Neutrophil (primary cell): ENCODE measurements around the gene CHCHD6.

Source experiments
- H3K27ac ChIP-seq: fragments of 200-600 bp; sonication (generic); 2 replicates; pipeline ENCODE4 v1.5.1; 2016; ENCODE audit warnings: mild to moderate bottlenecking, moderate library complexity
- H3K27me3 ChIP-seq: fragments of 200-600 bp; sonication (generic); 2 replicates; pipeline ENCODE4 v1.6.0; 2016; ENCODE audit warnings: mild to moderate bottlenecking
- H3K36me3 ChIP-seq: fragments of 200-600 bp; sonication (generic); 2 replicates; pipeline ENCODE4 v1.5.1; 2017
- H3K4me1 ChIP-seq, 2 experiments: fragments of 200-600 bp in 1 of 2; sonication (generic) in 1 of 2; 1 replicate in 1 of 2; 2 replicates in 1 of 2; pipeline versions ENCODE4 v1.5.1 to v1.6.1; 2013 to 2016; ENCODE audit warnings: low read depth in 1 of 2, low read length in 1 of 2, mild to moderate bottlenecking in 1 of 2, moderate library complexity in 1 of 2; ENCODE audit not compliant: control insufficient read depth in 1 of 2, insufficient read depth in 1 of 2
- H3K4me3 ChIP-seq, 2 experiments: fragments of 200-600 bp in 1 of 2; sonication (generic) in 1 of 2; 1 replicate in 1 of 2; 2 replicates in 1 of 2; pipeline ENCODE4 v1.5.1; 2013 to 2016; ENCODE audit warnings: low read depth in 1 of 2, low read length in 1 of 2, mild to moderate bottlenecking in 1 of 2, moderate library complexity in 1 of 2
- H3K9me3 ChIP-seq: fragments of 200-600 bp; sonication (generic); 2 replicates; pipeline ENCODE4 v1.5.1; 2016
- CTCF ChIP-seq: fragments of 200-600 bp; sonication (generic); IDR thresholded peaks from 2 replicates; pipeline ENCODE4 v1.5.1; 2016; ENCODE audit warnings: antibody characterized with exemption

Gene CHCHD6

GRCh38 chr3:127004641-127005397, 300.8 kb downstream of the CHCHD6 start:
- TF ChIP-seq CTCF = no peak
- Histone ChIP-seq H3K27me3 (no peaks in the 10 kb centered on the region), H3K9me3 (no peaks in the 10 kb centered on the region), H3K4me1 (no peaks in the 10 kb centered on the region), H3K36me3 (no peaks in the 10 kb centered on the region), H3K27ac (no peak overlapping the region), H3K4me3 (no peak overlapping the region)

DNA sequence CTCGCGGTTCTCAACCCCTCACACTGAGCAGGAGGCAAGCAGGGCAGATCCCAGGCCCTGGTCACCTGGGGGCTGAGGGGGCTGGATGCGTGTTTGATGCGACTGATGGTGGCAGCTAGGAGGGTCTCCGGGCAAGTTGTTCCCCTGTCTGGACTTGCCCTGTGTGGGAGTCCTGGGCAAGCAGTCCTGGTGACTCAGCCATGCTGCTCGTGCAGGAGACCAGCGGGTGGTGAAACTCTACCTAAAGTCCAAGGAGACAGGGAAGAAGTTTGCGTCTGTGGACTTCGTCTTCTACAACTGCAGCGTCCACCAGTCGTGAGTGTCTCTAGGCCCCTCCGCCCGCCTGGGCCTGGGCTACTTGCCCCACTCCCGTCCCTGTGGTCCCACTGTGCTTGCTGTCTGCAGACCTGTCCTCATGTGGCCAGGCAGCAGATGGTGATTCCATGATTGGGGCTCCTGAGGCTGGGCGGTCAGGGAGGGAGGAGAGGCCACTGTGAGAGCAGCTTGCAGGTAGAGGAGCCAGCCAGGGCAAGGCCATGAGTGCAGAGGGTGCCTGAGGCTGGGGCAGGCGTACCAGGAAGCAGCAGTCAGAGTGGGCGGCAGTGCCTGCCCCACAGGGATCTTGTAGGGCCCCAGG, 301.9 kb downstream of the CHCHD6 start:
- no peak for TF ChIP-seq CTCF
- H3K9me3 ChIP-seq = no peaks in the 10 kb centered on the region
- H3K4me3 ChIP-seq = no peak overlapping the region
- no peaks in the 10 kb centered on the region for H3K4me1 ChIP-seq
- H3K27ac ChIP-seq = no peak overlapping the region
- H3K27me3 ChIP-seq = no peaks in the 10 kb centered on the region
- H3K36me3 ChIP-seq = no peaks in the 10 kb centered on the region

DNA sequence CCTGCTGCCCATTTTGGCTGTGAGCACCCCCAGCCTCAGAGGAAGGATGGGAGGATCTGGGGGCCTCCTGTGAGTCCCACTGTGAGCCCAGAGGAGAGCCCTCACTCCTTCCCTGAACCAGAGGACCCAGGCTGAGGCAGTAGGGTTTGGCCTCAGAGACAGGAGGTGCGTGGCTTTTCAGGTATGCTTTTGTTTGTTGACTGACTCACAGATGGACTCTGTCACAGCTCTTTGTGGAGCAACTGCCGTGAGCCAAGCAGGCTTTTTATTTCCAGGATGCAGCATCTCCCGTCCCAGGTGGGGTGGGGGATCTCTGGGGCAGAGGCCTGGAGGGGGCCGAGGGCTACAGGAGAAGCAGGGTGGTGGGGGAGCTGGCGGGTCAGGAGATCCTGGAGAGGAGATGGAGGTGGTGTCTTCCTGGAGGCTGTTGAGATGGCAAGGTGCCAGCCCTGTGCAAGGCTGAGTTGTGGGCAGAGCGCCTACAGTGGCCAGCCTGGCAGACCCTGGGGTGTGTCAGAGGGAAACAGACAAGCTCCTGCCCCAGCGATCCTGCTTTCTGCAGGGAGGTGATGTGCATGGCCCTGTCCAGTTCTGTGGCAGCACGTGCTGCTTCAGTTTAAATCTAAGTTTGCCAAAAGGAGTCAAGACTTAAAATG, 302.9 kb downstream of the CHCHD6 start:
- no peak for TF ChIP-seq CTCF
- Histone ChIP-seq H3K4me3 (no peak overlapping the region), H3K9me3 (no peaks in the 10 kb centered on the region), H3K27ac (no peak overlapping the region), H3K4me1 (no peaks in the 10 kb centered on the region), H3K27me3 (no peaks in the 10 kb centered on the region), H3K36me3 (no peaks in the 10 kb centered on the region)

DNA sequence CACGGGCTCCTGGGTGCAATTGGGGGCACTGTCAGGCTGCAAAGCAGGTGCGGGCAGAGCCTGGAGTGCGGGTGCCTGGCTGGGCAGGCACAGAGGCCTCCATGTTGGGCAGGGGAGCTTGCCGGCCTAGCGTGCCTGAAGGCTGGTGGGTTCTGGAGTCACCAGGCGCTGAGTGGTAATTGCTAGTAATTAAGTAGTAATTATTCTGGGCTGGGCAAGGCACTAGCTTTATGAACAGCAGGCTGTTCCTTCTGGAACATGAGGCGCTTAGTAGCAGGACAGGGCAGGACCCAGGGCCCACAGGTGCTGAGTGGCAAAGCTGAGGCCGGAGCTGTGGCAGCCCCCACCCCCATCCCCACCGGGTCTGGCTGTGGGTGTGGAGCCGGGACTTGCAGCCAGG, 304.2 kb downstream of the CHCHD6 start:
- Histone ChIP-seq H3K27me3 (no peaks in the 10 kb centered on the region), H3K36me3 (no peaks in the 10 kb centered on the region), H3K4me1 (no peaks in the 10 kb centered on the region), H3K27ac (no peak overlapping the region), H3K9me3 (no peaks in the 10 kb centered on the region), H3K4me3 (no peak overlapping the region)
- TF ChIP-seq CTCF = no peak

DNA sequence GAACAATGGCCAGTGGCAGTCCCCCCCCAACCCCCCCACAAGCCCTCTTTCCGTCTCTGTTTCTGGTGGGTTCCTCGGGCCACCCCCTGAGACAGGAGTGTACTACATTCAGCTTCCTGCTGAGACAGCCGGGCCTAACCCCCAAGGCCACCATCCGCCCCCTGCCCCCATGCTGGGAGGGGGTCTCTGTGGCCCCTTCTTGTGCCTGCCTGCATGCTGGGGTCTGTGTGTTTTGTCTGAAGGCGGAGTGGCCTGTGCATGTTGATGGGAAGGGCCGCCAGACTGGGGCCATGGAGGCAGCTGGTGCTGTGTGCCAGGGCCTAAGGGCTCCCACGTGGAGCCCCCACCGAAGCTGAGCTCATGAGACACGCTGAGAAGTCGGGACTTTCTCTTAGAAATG, 305.5 kb downstream of the CHCHD6 start:
- H3K4me3 ChIP-seq = no peak overlapping the region
- no peaks in the 10 kb centered on the region for H3K9me3 ChIP-seq
- H3K27ac ChIP-seq = no peak overlapping the region
- no peak for TF ChIP-seq CTCF
- H3K36me3 ChIP-seq = no peaks in the 10 kb centered on the region
- H3K4me1 ChIP-seq = no peaks in the 10 kb centered on the region
- no peaks in the 10 kb centered on the region for H3K27me3 ChIP-seq
